ENCODE data around the gene LSM10.

LSM10 gene

GRCh38 chr1:36406440-36406839, 8.7 kb upstream of the LSM10 start:
- no peak for DNase-seq

GRCh38 chr1:36402504-36402890, 4.8 kb upstream of the LSM10 start:
- no peak for DNase-seq

- no peak for DNase-seq
These were observed 4.1 kb upstream of the LSM10 start for GRCh38 chr1:36401602-36402503.

- no peak for DNase-seq
These were observed 3.3 kb upstream of the LSM10 start for GRCh38 chr1:36400825-36401601.

GRCh38 chr1:36400514-36400824, 2.8 kb upstream of the LSM10 start:
- DNase-seq: no peak

GRCh38 chr1:36398370-36398977, 766 bp upstream of the LSM10 start:
- no peak for DNase-seq

GRCh38 chr1:36397083-36397377, 678 bp downstream of the LSM10 start:
- DNase-seq: no peak

- DNase-seq: no peak
These were observed 1.3 kb downstream of the LSM10 start for GRCh38 chr1:36396359-36396758.

GRCh38 chr1:36393686-36394085, 4.0 kb downstream of the LSM10 start:
- DNase-seq: no peak

- DNase-seq: no peak
These were observed 4.9 kb downstream of the LSM10 start for GRCh38 chr1:36392836-36393235.

- DNase-seq: no peak
These were observed 6.4 kb downstream of the LSM10 start for GRCh38 chr1:36391271-36391670.

GRCh38 chr1:36390411-36390810, 7.3 kb downstream of the LSM10 start:
- DNase-seq: no peak

GRCh38 chr1:36389999-36390398, 7.7 kb downstream of the LSM10 start:
- no peak for DNase-seq

GRCh38 chr1:36389261-36389660, 8.4 kb downstream of the LSM10 start:
- no peak for DNase-seq

- no peak for DNase-seq
These were observed 10.4 kb downstream of the LSM10 start for GRCh38 chr1:36387141-36387949.

GRCh38 chr1:36386265-36387140, 11.2 kb downstream of the LSM10 start:
- peak; percentile 82 for DNase-seq

- DNase-seq: peak; percentile 97
These were observed 12.1 kb downstream of the LSM10 start, which contains the start of gene STK40 for GRCh38 chr1:36385410-36386264. TSS of gene STK40 (minus strand) at chr1:36385924. CDS start at chr1:36361332, 24,592 bp downstream.

- DNase-seq: peak; percentile 32
These were observed 12.9 kb downstream of the LSM10 start for GRCh38 chr1:36384542-36385409.

- DNase-seq: no peak
These were observed 14.5 kb downstream of the LSM10 start for GRCh38 chr1:36383240-36383639.

- DNase-seq: no peak
These were observed 15.0 kb downstream of the LSM10 start for GRCh38 chr1:36382669-36383068.
